Left hindlimb (tissue), 1 donor: ENCODE data around the gene OR51B4.
"Not testable (repeated sequence)": the region's sequence is repeated elsewhere in the genome, so short reads cannot be mapped to it uniquely, and the experiment has no call there.

ENCODE experiments used
- DNase-seq: peaks from one replicate; pipeline ENCODE4 v3.0.0-alpha.2; 2018

The OR51B4 gene, protein sequence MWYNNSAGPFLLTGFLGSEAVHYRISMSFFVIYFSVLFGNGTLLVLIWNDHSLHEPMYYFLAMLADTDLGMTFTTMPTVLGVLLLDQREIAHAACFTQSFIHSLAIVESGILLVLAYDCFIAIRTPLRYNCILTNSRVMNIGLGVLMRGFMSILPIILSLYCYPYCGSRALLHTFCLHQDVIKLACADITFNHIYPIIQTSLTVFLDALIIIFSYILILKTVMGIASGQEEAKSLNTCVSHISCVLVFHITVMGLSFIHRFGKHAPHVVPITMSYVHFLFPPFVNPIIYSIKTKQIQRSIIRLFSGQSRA

DNA sequence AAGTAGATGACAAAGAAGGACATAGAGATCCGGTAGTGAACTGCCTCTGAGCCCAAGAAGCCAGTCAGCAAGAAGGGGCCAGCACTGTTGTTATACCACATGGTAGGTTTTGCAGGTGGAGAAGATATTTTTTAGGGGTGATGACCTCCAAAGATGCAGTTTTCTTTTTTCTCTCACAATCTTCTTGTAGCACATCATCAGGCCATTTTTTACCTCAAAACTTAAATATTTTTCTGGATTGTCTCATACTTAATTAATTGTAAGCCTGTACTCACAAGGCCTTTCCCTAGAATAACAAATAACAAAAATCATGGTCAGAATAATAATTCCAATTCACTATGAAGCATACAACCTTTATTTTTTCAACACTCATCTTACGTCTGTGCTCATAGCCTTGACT lies at the start of gene OR51B4:
Gene OR51B4, minus strand, starts transcription at position 101 of the 400 bp plus-strand sequence. Its CDS starts 0 bp downstream, at position 101.
- no peak for DNase-seq

DNA sequence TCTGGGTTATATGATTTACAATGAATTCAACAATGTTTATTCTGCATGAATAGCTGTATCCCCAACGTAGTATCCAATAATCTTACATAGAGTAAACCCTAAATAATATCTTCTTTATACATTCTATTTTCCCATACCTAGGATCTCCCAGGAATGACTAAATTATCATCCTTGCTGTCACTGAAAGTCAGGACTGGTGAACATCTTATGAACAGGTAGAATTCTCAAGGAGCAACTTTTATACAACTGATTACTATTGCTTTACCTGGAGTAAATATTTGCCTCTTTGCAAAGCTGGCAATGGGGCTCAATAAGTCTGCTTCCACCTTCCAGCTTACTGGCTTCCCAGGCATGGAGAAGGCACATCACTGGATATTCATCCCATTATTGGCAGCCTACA lies 49.5 kb upstream of the OR51B4 start, which contains the start of gene OR51B6:
Gene OR51B6, plus strand, starts transcription at position 301 of the 400 bp plus-strand sequence. Its CDS starts 0 bp downstream, at position 301.
- DNase-seq, result no peak

DNA sequence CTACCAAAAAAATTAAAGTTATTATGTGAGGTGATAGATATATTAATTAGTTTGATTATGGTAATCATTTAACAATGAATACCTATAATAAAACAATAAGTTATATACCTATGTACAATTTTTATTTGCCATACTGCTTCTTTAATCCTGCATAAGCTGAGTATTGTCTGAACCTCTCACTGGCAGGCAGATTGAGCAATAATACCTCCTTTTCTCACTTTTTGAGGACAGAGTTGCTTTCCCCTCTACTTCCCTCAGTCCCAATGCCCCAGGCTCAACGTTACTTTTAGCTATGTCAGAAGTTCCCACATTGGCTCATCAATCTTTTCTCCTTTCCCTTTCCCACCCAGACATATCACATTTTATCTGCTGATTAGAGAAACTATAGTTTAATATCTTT lies 47.8 kb upstream of the OR51B4 start:
- no peak for DNase-seq

DNA sequence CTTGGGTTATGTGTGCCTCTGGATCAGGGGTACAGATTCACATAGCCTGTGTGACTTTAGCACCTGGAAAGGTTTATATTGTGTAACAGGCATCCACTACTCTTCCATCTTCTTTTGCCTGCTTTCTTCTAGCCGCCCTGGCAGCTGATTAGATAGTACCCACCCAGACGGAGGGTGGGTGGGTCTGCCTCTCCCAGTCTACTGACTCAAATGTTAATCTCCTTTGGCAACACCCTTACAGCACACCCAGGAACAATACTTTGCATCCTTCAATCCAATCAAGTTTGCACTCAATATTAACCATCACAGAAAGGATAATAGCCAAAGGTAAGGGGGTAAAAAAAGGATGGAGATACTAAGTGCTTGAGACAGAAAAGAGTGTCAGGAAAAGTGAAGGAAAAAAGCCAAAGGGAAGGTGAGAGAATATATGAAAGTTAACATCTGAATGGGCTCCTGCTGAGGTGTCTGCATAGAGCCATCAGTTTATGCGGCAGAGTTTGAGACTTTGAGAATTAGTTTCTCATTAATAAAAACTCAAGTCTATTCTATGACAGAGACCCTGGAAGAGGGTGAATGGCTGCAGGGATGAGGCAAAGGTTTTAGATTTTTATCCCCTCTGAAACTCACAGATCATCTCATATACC lies 46.9 kb upstream of the OR51B4 start:
- no peak for DNase-seq

DNA sequence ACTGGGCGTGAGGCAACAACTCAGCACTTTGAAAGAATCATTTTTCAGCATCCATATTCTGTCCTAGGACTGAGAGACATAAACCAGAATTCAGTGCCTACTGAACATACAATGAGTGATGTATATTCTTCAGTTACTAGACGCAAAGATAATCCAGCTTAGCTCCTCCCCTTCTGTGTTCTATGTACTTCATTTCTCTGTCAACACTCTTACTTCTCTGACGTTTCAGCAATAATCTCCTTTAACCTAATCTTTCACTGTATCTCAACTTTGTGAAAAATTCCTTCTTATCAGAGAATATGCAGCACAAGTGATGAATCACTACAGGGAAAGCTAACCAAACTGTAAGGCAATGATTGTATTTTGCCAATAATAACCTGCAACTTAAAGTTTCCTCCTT lies 44.1 kb upstream of the OR51B4 start:
- DNase-seq, result no peak

DNA sequence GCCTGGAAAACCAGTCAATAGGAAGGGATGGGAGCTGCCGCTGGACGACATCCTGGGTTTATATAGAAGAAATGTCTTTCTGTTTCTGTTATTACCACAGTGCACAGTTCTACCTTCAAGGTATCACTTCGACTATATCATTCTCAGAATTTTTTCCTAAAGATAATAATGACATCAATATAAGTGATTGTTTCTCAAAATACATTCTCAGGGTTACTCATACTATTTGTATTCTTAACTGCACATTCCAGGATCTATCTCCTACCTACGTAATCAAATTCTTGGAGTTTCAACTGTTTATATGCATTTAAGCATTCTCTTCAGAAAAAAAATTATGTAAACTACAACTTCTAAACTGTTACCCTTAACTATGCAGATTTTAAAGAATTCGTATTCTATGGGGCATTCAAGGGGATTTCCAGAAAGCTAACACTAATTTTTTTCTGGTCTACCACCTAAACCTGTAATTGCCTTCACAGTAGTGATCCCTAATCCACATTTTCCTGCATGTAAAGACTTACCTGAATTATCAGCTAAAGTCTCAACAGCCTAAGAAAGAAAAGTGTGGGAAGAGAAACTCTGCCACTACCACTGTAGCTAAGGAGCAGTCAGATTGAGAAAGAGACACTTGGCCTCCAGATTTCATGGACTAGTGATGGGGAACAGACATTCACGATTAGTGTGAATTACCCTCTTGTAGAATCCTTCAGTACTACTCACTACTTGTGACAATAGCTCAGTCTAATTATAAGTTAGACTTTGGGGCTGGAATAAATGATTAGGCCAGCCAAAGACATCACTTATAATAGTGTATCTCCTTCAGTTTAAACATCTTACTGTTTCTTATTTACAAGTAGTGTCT lies 42.0 kb upstream of the OR51B4 start, which contains the start of gene OR51B5:
Gene OR51B5, minus strand, starts transcription at position 51 of the 862 bp plus-strand sequence. Its CDS starts 0 bp downstream, at position 51.
- no peak for DNase-seq

DNA sequence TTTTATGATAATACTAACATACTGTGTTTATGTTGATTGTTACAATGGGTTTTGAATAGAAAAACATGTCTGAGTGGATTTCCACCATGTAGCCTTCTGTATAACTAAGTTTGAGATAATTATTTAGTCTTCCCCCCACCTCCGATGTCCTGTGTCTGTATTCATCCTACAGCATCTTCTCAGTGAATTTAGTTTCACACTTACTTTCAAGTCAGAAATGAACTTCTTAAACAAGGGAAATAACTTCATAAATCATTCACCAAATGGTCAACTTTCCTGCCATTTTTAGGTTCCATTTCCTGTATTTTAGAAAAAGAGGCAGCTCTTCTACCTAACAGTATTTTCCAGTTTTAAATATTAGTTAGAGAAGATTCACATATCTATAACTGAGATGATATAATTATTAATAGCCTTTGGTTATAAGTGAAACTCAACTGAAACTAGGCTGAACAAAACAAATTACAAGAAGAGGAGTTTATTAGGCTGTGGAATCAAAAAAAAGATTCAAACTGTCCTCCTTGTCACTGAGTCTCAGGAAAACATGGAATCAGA lies 38.1 kb upstream of the OR51B4 start:
- no peak for DNase-seq

DNA sequence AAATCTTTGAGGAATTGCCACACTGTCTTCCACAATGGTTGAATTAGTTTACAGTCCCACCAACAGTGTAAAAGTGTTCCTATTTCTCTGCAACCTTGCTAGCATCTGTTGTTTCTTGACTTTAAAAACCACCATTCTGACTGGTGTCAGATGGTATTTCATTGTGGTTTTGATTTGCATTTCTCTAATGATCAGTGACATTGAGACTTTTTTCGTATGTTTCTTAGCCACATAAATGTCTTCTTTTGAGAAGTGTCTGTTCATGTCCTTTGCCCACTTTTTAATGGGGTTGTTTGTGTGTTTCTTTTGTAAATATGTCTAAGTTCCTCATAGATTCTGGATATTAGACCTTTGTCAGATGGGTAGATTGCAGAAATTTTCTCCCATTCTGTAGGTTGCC lies 35.5 kb upstream of the OR51B4 start:
- DNase-seq, result not testable (repeated sequence)

DNA sequence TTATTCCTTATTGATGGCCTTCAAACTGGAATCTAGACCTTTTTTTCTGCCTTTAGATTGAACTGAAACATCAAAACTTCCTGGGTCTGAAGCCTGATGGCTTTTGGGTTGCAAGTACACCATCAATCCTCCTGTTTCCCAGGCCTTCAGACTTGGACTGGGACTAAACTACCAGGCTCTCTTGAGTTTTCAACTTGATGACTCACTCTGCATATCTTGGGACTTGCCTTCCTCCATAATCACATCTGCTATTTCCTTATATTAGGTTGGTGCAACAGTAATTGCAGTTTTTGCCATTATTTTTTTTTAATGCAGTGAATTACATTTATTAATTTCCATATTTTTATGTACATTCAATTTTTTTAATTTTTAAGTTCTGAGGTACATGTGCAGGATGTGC lies 34.6 kb upstream of the OR51B4 start:
- no peak for DNase-seq

DNA sequence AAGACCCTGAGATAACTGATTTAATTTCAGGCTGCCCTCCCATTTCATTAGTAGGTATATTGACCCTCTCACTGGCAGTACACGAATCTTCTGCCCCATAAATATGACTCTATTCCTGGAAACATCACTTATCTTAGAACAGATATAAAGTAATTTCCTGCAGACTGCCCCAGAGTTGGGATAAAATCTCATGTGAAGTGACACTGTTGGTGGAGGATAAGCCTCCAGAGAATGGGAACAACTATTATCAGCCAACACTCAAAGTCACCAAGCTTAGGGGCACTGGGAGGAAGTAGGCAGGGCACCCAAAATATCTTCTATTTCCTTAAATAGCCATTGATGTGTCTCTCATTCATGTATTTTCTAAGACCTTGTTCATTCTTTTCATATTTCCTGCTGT lies 33.4 kb upstream of the OR51B4 start:
- no peak for DNase-seq

DNA sequence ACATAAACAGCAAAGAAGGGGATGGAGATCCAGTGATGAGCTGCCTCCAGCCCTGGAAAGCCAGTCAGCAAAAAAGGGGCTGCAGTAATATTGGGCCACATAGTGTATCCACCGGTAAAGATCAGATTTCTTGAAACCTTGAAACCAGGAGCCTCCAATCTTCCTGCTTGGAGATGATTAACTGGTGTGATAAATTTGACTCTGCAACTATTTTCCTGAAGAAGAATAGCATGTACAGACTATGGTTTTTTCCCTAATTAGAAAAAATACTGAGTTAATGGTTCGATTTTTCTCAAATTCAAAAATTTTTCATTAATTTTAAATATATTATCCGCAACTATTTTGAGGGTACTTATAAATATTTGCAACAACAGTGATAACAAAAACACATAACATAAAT lies 22.5 kb upstream of the OR51B4 start, which contains the start of gene OR51B2:
Gene OR51B2, minus strand, starts transcription at position 101 of the 400 bp plus-strand sequence. Its CDS starts 0 bp downstream, at position 101.
- DNase-seq, result no peak

DNA sequence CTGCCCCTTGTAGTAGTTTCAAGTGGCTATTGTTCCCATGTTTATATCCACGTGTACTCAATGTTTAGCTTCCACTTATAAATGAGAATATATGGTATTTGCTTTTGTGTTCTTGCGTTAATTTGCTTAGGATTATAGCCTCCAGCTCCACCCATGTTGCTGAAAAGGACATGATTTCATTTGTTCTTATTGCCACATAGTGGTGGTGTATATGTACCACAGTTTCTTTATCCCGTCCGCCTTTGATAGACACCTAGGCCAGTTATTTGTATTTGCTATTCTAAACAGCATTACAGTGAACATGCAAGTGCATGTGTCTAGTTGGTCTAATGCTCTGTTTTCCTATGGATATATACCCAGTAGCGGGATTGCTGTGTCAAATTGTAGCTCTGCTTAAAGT lies 15.5 kb upstream of the OR51B4 start:
- DNase-seq, result no peak

DNA sequence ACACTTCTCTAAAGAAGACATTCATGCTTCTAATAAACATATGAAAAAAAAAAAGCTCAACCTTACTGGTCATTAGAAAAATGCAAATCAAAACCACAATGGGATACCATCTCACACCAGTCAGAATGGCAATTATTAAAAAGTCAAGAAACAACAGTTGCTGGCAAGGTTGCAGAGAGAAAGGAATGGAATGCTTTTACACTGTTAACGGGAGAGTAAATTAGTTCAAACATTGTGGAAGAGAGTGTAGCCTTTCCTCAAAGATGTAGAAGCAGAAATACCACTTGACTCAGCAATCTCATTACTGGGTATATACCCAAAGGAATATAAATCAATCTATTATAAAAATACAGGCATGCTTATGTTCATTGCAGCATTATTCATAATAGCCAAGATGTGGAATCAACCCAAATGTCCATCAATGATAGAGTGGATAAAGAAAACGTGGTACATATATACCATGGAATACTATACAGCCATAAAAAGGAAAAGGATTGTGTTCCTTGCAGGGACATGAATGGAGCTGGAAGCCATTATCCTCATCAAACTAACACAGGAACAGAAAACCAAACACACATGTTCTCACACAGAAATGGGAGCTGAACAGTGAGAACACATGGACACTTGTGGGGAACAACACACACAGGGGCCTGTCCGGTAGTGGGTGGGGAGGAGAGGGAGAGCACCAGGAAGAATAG lies 11.7 kb upstream of the OR51B4 start:
- not testable (repeated sequence) for DNase-seq

DNA sequence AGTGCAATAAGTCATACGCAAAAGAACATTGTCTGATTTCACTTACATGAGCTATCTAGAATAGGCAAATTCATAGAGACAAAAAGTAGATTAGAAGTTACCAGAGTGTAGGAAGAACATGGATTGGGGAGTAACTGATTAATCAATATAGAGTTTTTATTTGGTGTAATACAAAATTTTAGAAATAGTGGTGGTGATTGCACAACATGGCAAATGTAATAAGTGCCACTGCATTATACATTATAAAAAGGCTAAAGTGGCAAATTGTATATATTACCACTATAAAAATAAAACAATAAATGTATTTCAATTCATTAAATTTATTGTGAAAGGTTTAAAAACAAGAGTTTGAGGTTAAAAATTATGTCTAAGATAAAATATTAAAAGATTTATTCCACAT lies 8.7 kb upstream of the OR51B4 start:
- DNase-seq, result no peak

DNA sequence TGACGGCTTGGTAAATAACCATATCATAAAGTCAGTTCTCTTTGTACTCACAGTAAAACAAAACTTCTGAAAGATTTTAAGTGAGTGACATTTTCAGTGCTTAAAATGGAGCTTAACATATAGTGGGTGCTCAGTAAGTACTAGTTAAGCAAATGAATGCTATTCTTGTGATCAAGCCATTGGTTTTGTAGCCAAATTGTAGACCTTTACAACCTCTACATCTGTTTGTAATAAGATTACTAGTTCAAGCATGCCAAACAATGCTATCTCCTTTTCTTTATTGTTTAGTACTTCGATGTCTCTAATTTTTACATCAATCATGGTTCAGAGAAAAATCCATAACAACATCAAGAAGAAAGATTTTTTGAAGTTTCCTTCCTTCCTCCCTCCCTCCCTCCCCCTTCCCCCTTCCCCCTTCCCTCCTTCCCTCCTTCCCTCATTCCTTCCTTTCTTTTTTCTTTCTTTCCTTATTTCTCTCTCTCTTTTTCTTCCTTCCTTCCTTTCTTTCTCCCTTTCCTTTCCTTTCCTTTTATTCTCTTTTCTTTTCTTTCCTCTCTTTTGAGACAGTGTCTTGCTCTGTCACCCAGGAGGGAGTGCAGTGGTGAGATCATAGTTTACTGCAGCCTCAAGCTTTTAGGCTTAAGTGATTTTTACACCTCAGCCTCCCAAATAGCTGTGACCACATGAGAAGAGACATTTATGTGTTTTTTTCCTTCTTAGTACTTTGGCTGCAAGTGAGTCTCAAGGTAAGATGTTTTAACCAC lies 5.7 kb upstream of the OR51B4 start:
- no peak for DNase-seq

DNA sequence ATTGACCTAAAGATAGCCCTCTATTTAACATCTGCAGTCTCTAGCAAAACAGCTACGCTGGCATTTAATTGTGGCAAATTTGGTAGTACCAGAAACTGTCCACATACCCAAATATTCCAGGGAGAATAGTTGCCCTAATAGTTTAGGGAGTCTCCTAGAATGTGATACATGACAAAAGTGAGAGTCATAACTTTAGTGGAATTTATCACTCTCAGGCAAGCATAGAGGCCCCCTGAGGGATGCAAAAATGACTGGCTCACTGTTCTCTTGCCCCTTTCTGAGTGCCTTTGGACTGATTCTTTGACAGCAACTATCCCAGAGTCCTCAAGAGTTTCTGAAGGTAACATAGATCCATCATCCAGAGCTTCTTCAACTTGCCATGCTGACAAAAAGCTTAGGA lies 2.3 kb upstream of the OR51B4 start:
- no peak for DNase-seq

DNA sequence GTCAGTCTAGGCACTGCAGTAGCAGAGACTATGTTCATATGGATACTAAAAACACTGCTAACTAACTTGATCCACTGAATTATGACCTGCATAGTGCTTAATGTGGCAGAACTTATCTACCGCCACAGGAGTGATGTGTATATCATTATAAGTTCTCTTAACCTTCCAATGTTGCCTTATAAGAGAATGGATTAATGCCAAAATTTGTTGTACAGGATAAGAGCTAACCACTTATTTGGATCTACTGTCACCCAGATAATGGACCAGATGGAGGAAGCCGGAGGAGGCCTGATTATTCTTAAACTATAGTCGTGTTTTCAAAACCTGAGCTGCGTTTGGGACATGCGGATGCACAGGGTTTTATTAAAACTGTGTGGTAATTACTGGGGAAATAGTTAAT lies 1.9 kb upstream of the OR51B4 start:
- no peak for DNase-seq

DNA sequence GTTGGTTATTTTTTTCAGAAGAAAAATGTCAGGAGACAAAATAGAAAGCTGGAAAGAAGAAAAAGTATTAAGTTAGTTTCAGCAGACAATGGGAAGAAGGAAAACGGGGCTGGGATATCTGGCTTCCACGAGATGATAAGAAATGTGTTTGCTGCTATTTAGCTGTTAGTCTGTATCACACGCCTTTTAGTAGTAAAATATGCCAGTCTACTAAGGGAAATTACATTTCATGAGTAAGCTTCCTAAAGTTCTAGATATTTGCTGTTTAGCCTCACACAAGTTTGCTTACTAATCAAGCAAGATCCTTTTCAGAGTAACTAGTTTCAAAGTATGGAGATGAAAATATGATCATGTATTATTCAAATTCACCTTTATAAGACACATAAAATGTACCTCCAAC lies 1.5 kb downstream of the OR51B4 start:
- no peak for DNase-seq

DNA sequence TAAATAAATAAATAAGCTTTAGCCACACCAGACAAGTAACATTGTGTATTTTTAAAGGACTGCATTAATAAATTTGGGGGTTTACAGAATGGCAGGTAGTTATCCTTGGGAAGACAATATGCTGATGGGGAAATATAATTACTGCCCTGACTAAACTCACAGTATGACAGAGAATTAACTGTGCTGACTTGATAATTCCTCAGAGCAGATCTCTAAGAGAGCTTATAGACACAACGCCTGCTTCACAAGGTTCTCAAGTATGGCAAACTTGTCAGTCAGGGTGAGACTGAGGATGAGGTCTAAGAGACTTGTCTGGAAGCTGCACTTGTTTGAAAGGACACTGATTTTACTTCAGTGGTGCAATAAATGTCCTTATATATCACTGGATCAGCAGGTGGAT lies 3.3 kb downstream of the OR51B4 start:
- no peak for DNase-seq

DNA sequence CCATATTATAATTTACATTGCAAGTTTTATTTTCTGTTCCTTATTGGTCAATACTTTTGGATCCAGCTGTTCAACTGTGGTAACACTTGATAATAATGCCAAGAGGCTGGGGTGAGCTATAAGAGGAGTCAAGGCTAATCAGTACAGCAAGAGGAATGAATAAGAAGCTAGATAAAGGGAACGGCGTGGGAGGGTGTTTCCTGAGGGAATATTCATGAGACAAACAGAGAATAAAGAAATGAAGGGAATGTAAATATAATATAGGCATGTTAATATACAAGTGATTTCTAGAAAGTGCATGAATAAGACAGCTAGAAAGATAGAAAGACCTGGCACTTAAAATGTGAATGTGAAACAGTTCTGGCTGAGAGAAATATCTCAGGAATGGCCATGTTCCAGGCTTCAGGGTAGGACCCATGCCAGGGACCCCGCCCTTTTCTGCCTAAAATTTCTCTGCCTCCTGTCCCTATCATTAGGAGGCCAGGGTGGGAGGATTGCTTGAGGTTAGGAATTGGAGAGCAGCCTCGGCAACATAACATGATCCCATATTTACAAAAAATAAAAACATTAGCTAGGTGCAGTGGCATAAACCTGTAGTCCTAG lies 3.9 kb downstream of the OR51B4 start:
- DNase-seq, result no peak

DNA sequence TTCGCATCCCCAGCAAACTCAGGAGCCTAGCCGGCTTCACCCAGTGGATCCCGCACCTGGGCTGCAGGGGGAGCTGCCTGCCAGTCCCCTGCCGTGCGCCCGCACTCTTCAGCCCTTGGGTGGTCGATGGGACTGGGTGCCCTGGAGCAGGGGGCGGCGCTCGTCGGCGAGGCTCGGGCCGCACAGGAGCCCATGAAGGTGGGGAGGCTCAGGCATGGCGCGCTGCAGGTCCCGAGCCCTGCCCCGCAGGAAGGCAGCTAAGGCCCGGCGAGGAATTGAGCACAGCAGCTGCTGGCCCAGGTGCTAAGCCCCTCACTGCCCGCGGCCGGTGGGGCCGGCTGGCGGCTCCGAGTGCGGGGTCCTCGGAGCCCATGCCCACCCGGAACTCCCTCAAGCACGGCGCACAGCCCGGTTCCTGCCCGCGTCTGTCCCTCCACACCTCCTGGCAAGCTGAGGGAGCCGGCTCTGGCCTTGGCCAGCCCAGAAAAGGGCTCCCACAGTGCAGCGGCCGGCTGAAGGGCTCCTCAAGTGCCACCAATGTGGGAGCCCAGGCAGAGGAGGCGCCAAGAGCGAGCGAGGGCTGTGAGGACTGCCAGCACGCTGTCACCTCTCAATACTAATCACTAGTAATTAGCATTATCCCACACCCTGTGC lies 7.3 kb downstream of the OR51B4 start:
- not testable (repeated sequence) for DNase-seq
